GM12878 (cell line): Measurements from ENCODE around the gene PTPRN2. TPM values are rescaled to one million over a fixed set of nuclear protein-coding genes. Genes with fewer than 3 reads are reported as not detected.

Source experiments
- ATAC-seq: fragments of 200-7000 bp; cut with Tn5 transposase; 3 replicates; pipeline ENCODE4 v1.9.1; 2020; ENCODE audit warnings: mild to moderate bottlenecking, moderate library complexity
- BruUV-seq: library from RNA; stranded (reverse); fragments of 400-500 nt; replicated peaks from 2 replicates; lab custom pipeline; 2021; lab: Mats Ljungman, UMichigan
- CTCF ChIA-PET: fragments of 300-600 bp; sonication (Branson Sonifier 250); formaldehyde crosslinking; extraction: SDS; loops from one replicate; lab custom pipeline; 2021; ENCODE audit warnings: inconsistent platforms; lab: Yijun Ruan, JAX
- POLR2A ChIA-PET: fragments of 350-600 bp; formaldehyde crosslinking; extraction: SDS; loops from one replicate; lab custom pipeline; 2021; ENCODE audit warnings: inconsistent platforms; lab: Charles Lee
- RAD21 ChIA-PET: fragments of 300-600 bp; sonication (Branson Sonifier 250); formaldehyde crosslinking; loops from one replicate; lab custom pipeline; 2023; ENCODE audit warnings: antibody characterized with exemption; ENCODE audit not compliant: unreplicated experiment; lab: Charles Lee
- SMC1A ChIA-PET: fragments of 300-600 bp; sonication (Branson Sonifier 250); formaldehyde crosslinking; loops from one replicate; lab custom pipeline; 2023; ENCODE audit not compliant: unreplicated experiment, uncharacterized antibody; lab: Charles Lee
- DNase-seq: peaks from one replicate; pipeline ENCODE4 v3.0.0-alpha.2; 2011; ENCODE audit warnings: low read depth, low spot score
- FAIRE-seq: peaks from 3 replicates; lab custom pipeline; 2011; peaks lifted over from hg19 to GRCh38; lab: Jason Lieb, UNC
- H2AFZ ChIP-seq: 2 replicates; pipeline ENCODE4 v1.6.0; 2011; ENCODE audit warnings: low read depth, low read length, control low read depth; ENCODE audit not compliant: control insufficient read depth
- H3K27ac ChIP-seq: 2 replicates; pipeline ENCODE4 v1.5.1; 2011; ENCODE audit warnings: control low read depth; ENCODE audit not compliant: control insufficient read depth, insufficient read depth
- H3K27me3 ChIP-seq, 2 experiments: replicated peaks in 1 of 2; 2 replicates each; pipeline versions ENCODE4 v1.6.0 to v1.6.1; 2011; ENCODE audit warnings: low read length in 1 of 2; ENCODE audit not compliant: control insufficient read depth in 2 of 2, insufficient read depth in 2 of 2
- H3K36me3 ChIP-seq, 2 experiments: 2 replicates each; pipeline ENCODE4 v1.5.1; 2011; ENCODE audit warnings: low read length in 1 of 2; ENCODE audit not compliant: control insufficient read depth in 2 of 2, insufficient read depth in 2 of 2
- H3K4me1 ChIP-seq: 2 replicates; pipeline ENCODE4 v1.6.1; 2011; ENCODE audit warnings: mild to moderate bottlenecking, low read length, moderate library complexity, mixed read lengths; ENCODE audit not compliant: control insufficient read depth, insufficient read depth
- H3K4me2 ChIP-seq: 2 replicates; pipeline ENCODE4 v1.6.0; 2011; ENCODE audit warnings: control low read depth; ENCODE audit not compliant: control insufficient read depth, insufficient read depth
- H3K4me3 ChIP-seq: fragments of 200-600 bp; sonication (generic); 2 replicates; pipeline ENCODE4 v1.5.1; 2016
- H3K79me2 ChIP-seq: 2 replicates; pipeline ENCODE4 v1.6.0; 2011; ENCODE audit warnings: low read length; ENCODE audit not compliant: control insufficient read depth, insufficient read depth
- H3K9ac ChIP-seq: 2 replicates; pipeline ENCODE4 v1.8.0; 2011; ENCODE audit warnings: low read length, control low read depth, mixed read lengths; ENCODE audit not compliant: control insufficient read depth, insufficient read depth
- H3K9me3 ChIP-seq: replicated peaks from 3 replicates; pipeline ENCODE4 v1.5.1; 2011; ENCODE audit warnings: mild to moderate bottlenecking, low read length; ENCODE audit not compliant: control insufficient read depth, insufficient read depth
- H4K20me1 ChIP-seq: 2 replicates; pipeline ENCODE4 v1.6.0; 2011; ENCODE audit not compliant: control insufficient read depth, insufficient read depth
- CHD4 ChIP-seq: fragments of 200-600 bp; sonication (generic); IDR thresholded peaks from 2 replicates; pipeline ENCODE4 v1.6.1; 2016; ENCODE audit warnings: mild to moderate bottlenecking
- ESRRA ChIP-seq: IDR thresholded peaks from 2 replicates; pipeline ENCODE4 v1.6.1; 2012; ENCODE audit warnings: mild to moderate bottlenecking, low read length, improper control_type of control experiment
- IRF4 ChIP-seq: IDR thresholded peaks from 2 replicates; pipeline ENCODE4 v1.6.1; 2011; ENCODE audit warnings: low read depth, low read length
- NFXL1 ChIP-seq: fragments of 450-650 bp; IDR thresholded peaks from 2 replicates; pipeline ENCODE4 v1.6.1; 2017; ENCODE audit warnings: antibody characterized with exemption, mild to moderate bottlenecking, borderline replicate concordance
- NFYB ChIP-seq: IDR thresholded peaks from 2 replicates; pipeline ENCODE4 v1.6.1; 2011; ENCODE audit warnings: low read depth, mild to moderate bottlenecking, low read length, improper control_type of control experiment, moderate library complexity; ENCODE audit not compliant: insufficient read depth
- PML ChIP-seq: IDR thresholded peaks from 2 replicates; pipeline ENCODE4 v1.6.1; 2012; ENCODE audit warnings: low read length, inconsistent platforms
- RB1 ChIP-seq: fragments of 450-650 bp; formaldehyde crosslinking; IDR thresholded peaks from 2 replicates; pipeline ENCODE4 v1.6.1; 2017; ENCODE audit warnings: mild to moderate bottlenecking, borderline replicate concordance
- SRF ChIP-seq, 2 experiments: IDR thresholded peaks; 2 replicates each; pipeline ENCODE4 v1.6.1; 2011; ENCODE audit warnings: low read depth in 2 of 2, low read length in 2 of 2, mild to moderate bottlenecking in 1 of 2, moderate library complexity in 1 of 2
- STAT3 ChIP-seq: IDR thresholded peaks from 2 replicates; pipeline ENCODE4 v1.6.1; 2011; ENCODE audit warnings: low read depth, low read length, improper control_type of control experiment
- ZNF622 ChIP-seq: fragments of 450-650 bp; IDR thresholded peaks from 2 replicates; pipeline ENCODE4 v1.6.1; 2017; ENCODE audit warnings: mild to moderate bottlenecking, inconsistent platforms
- WGBS: methylation state at CpG from one replicate; pipeline ENCODE4 v1.1.6; 2016; ENCODE audit warnings: low lambda C conversion rate; ENCODE audit not compliant: insufficient replicate concordance, insufficient coverage; ENCODE audit errors: missing lambda C conversion rate; 5-methylcytosine and 5-hydroxymethylcytosine counted together
- in situ Hi-C: fragments of 300-500 bp; cut with MboI; formaldehyde crosslinking; loops from 9 replicates; pipeline ENCODE4 v1.14.3; 2018; ENCODE audit warnings: mixed read lengths
- intact Hi-C: fragments of 100-400 bp; cut with micrococcal nuclease; formaldehyde crosslinking; loops from one replicate; pipeline ENCODE4 v1.14.2; 2022; ENCODE audit not compliant: unreplicated experiment
- polyA plus RNA-seq, 11 experiments: library from polyadenylated mRNA; depleted of rRNA in 4 of 11; unstranded in 6 of 11; stranded (reverse) in 5 of 11; fragments of >200 nt; fragmentation: Nextera tagmentation in 4 of 11; fragmentation: Illumina TruSeq in 1 of 11; extraction: Ambion mirVana in 4 of 11; extraction: Trizol in 1 of 11; gene quantifications; 1 replicate in 1 of 11; 2 replicates in 10 of 11; pipeline versions ENCODE4 v1.2.1 to v1.2.3, GENCODE V29; 2011 to 2016; ENCODE audit warnings: inconsistent platforms in 2 of 11, missing spikeins in 2 of 11, low read depth in 1 of 11
- total RNA-seq, 4 experiments: library from RNA; depleted of rRNA in 3 of 4; stranded (reverse); fragments of >200 nt in 3 of 4; fragmentation: Illumina TruSeq in 1 of 4; extraction: Trizol in 1 of 4; gene quantifications; 2 replicates each; pipeline versions ENCODE4 v1.2.1 to v1.2.3, GENCODE V29; 2013 to 2021
- TF ChIP-seq, protein P1 (sequence below): IDR thresholded peaks from 2 replicates; pipeline ENCODE4 v1.6.1; 2012; ENCODE audit warnings: low read depth, low read length, improper control_type of control experiment
- TF ChIP-seq, protein P2 (sequence below): fragments of 450-650 bp; IDR thresholded peaks from 2 replicates; pipeline ENCODE4 v1.6.1; 2017; ENCODE audit warnings: antibody characterized with exemption, mild to moderate bottlenecking, moderate library complexity
- TF ChIP-seq, protein P3 (sequence below): IDR thresholded peaks from 2 replicates; pipeline ENCODE4 v1.6.1; 2012; ENCODE audit warnings: low read length, inconsistent platforms

PTPRN2 gene
- total and polyA plus RNA-seq, 10 of the 15 experiments (the other 5 are each of a cell fraction or from before 2014, with no cell fraction given), result 5.4 TPM; not detected in 9

DNA sequence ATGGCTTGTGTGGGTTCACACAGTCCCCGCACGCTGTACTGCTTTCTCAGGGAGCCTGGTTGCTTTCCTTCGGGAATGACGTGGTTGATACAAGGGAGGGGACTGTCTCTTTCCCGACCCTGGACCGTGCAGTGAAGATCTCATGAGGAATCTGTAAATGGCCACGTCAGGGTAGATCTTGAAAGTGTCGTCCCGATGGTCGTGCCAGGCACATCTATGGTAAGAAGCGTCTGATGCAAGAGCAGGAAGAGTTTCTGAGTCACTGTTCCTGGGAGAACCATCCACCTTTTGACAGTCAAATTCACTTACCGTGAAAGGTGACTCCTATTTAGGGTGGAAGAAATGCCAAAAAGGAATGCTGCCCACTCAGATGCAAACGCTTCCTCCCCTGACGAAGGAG is 500.4 kb downstream of the PTPRN2 start:
- TF ChIP-seq, protein P1, sequence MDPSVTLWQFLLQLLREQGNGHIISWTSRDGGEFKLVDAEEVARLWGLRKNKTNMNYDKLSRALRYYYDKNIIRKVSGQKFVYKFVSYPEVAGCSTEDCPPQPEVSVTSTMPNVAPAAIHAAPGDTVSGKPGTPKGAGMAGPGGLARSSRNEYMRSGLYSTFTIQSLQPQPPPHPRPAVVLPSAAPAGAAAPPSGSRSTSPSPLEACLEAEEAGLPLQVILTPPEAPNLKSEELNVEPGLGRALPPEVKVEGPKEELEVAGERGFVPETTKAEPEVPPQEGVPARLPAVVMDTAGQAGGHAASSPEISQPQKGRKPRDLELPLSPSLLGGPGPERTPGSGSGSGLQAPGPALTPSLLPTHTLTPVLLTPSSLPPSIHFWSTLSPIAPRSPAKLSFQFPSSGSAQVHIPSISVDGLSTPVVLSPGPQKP, result no peak
- no peak for TF ChIP-seq IRF4
- TF ChIP-seq, protein P2, sequence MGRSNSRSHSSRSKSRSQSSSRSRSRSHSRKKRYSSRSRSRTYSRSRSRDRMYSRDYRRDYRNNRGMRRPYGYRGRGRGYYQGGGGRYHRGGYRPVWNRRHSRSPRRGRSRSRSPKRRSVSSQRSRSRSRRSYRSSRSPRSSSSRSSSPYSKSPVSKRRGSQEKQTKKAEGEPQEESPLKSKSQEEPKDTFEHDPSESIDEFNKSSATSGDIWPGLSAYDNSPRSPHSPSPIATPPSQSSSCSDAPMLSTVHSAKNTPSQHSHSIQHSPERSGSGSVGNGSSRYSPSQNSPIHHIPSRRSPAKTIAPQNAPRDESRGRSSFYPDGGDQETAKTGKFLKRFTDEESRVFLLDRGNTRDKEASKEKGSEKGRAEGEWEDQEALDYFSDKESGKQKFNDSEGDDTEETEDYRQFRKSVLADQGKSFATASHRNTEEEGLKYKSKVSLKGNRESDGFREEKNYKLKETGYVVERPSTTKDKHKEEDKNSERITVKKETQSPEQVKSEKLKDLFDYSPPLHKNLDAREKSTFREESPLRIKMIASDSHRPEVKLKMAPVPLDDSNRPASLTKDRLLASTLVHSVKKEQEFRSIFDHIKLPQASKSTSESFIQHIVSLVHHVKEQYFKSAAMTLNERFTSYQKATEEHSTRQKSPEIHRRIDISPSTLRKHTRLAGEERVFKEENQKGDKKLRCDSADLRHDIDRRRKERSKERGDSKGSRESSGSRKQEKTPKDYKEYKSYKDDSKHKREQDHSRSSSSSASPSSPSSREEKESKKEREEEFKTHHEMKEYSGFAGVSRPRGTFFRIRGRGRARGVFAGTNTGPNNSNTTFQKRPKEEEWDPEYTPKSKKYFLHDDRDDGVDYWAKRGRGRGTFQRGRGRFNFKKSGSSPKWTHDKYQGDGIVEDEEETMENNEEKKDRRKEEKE, result no peak
- no peak for TF ChIP-seq SRF (IDR thresholded peaks at IDR 0.05; ENCODE audit: low read depth in 2 of 2, low read length in 2 of 2)
- no peak for TF ChIP-seq ZNF622
- no peak for TF ChIP-seq STAT3
- TF ChIP-seq NFYB, result no peak
- no peak for TF ChIP-seq PML
- TF ChIP-seq, protein P3, sequence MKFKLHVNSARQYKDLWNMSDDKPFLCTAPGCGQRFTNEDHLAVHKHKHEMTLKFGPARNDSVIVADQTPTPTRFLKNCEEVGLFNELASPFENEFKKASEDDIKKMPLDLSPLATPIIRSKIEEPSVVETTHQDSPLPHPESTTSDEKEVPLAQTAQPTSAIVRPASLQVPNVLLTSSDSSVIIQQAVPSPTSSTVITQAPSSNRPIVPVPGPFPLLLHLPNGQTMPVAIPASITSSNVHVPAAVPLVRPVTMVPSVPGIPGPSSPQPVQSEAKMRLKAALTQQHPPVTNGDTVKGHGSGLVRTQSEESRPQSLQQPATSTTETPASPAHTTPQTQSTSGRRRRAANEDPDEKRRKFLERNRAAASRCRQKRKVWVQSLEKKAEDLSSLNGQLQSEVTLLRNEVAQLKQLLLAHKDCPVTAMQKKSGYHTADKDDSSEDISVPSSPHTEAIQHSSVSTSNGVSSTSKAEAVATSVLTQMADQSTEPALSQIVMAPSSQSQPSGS, result no peak
- no peak for TF ChIP-seq CHD4
- TF ChIP-seq NFXL1, result no peak
- no peak for TF ChIP-seq ESRRA
- no peak for TF ChIP-seq RB1
- Histone ChIP-seq H2AFZ (no peak overlapping the region), H3K4me2 (no peak overlapping the region), H3K4me3 (no peak overlapping the region), H3K36me3 (no peaks in the 10 kb centered on the region), H3K9ac (no peak overlapping the region), H3K4me1 (no peaks in the 10 kb centered on the region), H3K79me2 (no peaks in the 10 kb centered on the region), H4K20me1 (no peaks in the 10 kb centered on the region), H3K9me3 (no peaks in the 10 kb centered on the region; the same call in 2 of the 3 replicates), H3K27me3 (no peaks in the 10 kb centered on the region), H3K27ac (no peak overlapping the region)
- ChIA-PET RAD21 (no interaction called here), CTCF (no interaction called here), POLR2A (no interaction called here), SMC1A (no interaction called here)
- BruUV-seq, result no TSS peak
- no peak for ATAC-seq
- FAIRE-seq, result no peak
- 64% methylated on average over 14 of the region's 14 CpGs for WGBS
- intact Hi-C loops, result no loop called here
- in situ Hi-C loops, result no loop called here
- no peak for DNase-seq
